ENCODE results near the gene MRAP.

DNA sequence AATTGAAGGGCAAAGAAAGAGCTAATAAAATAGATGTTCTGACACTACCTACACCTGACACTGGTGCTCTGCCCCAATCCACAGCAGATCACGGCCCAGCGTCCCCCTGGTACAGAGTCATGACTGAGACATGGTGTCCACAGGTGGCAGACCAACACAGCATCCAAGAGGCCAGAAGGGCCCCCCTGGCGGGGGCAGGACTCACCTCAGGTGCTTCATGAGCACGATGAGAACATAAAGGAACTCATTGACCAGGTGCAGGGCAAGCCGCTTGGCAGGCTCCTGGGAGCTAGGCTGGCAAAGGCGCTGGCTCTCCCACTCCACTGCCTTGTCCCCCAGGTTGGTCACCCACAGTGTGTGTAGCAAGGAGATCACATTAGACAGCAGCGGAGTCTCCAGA is 20.4 kb downstream of the MRAP start:
- TF ChIP-seq, protein P1, sequence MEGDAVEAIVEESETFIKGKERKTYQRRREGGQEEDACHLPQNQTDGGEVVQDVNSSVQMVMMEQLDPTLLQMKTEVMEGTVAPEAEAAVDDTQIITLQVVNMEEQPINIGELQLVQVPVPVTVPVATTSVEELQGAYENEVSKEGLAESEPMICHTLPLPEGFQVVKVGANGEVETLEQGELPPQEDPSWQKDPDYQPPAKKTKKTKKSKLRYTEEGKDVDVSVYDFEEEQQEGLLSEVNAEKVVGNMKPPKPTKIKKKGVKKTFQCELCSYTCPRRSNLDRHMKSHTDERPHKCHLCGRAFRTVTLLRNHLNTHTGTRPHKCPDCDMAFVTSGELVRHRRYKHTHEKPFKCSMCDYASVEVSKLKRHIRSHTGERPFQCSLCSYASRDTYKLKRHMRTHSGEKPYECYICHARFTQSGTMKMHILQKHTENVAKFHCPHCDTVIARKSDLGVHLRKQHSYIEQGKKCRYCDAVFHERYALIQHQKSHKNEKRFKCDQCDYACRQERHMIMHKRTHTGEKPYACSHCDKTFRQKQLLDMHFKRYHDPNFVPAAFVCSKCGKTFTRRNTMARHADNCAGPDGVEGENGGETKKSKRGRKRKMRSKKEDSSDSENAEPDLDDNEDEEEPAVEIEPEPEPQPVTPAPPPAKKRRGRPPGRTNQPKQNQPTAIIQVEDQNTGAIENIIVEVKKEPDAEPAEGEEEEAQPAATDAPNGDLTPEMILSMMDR (IDR thresholded peaks at IDR 0.05; ENCODE audit: poor library complexity) = no peak
- TF ChIP-seq EZH2 (IDR thresholded peaks at IDR 0.05; ENCODE audit: borderline replicate concordance) (no peak), EZH2phosphoT487 (IDR thresholded peaks at IDR 0.05; ENCODE audit: low read depth, severe bottlenecking, unreplicated experiment) (no peak)
